Ovary (tissue), 3 donors: Measurements from ENCODE around the gene FAM107B.

ENCODE experiments used
- CTCF ChIP-seq, 3 donors: fragments of 450-650 bp in 2 of 3; fragments of 200-600 bp in 1 of 3; IDR thresholded peaks; one replicate each; pipeline versions ENCODE4 v1.5.1 to v1.8.0; 2016 to 2022; ENCODE audit warnings: antibody characterized with exemption in 3 of 3, mild to moderate bottlenecking in 1 of 3
- POLR2A ChIP-seq: fragments of 450-650 bp; IDR thresholded peaks from one replicate; pipeline ENCODE4 v1.6.1; 2017; ENCODE audit warnings: antibody characterized with exemption, mild to moderate bottlenecking, moderate library complexity
- donor health status: DM: no; HTN: no; CAD: no.

- no peak for TF ChIP-seq CTCF (IDR thresholded peaks at IDR 0.05)
- TF ChIP-seq POLR2A, result no peak
These were observed 292.9 kb downstream of the FAM107B start for GRCh38 chr10:14481752-14482151.
